ENCODE measurements around the gene TMTC1. TPM values are rescaled to one million over a fixed set of nuclear protein-coding genes. Genes with fewer than 3 reads are reported as not detected.

Gene TMTC1
- total RNA-seq, 1 experiment from 2014 or later, result 109 TPM

- ChIA-PET POLR2A (interaction anchor here (3.2 kb wide), 1 partner anchor 31 kb away, joined by 28 read pairs; no protein-coding TSS in a partner anchor), CTCF (no interaction called here)
- H3K36me3 Mint-ChIP-seq (ENCODE audit: insufficient read depth, unreplicated experiment), result peaks cover 80% of the 10 kb centered on the region
- TF ChIP-seq CTCF (IDR thresholded peaks at IDR 0.05; ENCODE audit: unreplicated experiment), result no peak
- H3K27ac Mint-ChIP-seq (ENCODE audit: low read depth, unreplicated experiment), result peak overlapping the region; percentile 99
- H3K27me3 Mint-ChIP-seq (ENCODE audit: insufficient read depth, unreplicated experiment), result no peaks in the 10 kb centered on the region
- peaks cover 62% of the 10 kb centered on the region for H3K4me1 Mint-ChIP-seq (ENCODE audit: insufficient read depth, unreplicated experiment)
- no peaks in the 10 kb centered on the region for H3K9me3 Mint-ChIP-seq (ENCODE audit: unreplicated experiment)
- intact Hi-C loops (cut with micrococcal nuclease), result no loop called here
- DNase-seq (ENCODE audit: unreplicated experiment), result no peak
- no TSS peak for BruUV-seq (replicated peaks)
- no peak overlapping the region for H3K4me3 Mint-ChIP-seq (ENCODE audit: unreplicated experiment)
Measured at GRCh38 chr12:29711381-29711780, 72.4 kb downstream of the TMTC1 start.

- Mint-ChIP-seq H3K36me3 (ENCODE audit: insufficient read depth, unreplicated experiment) (peaks cover 84% of the 10 kb centered on the region), H3K27me3 (ENCODE audit: insufficient read depth, unreplicated experiment) (no peaks in the 10 kb centered on the region), H3K4me3 (ENCODE audit: unreplicated experiment) (no peak overlapping the region), H3K4me1 (ENCODE audit: insufficient read depth, unreplicated experiment) (peaks cover 72% of the 10 kb centered on the region), H3K9me3 (ENCODE audit: unreplicated experiment) (no peaks in the 10 kb centered on the region), H3K27ac (ENCODE audit: low read depth, unreplicated experiment) (peak overlapping the region; percentile 69)
- DNase-seq (ENCODE audit: unreplicated experiment), result peak; percentile 31
- no TSS peak for BruUV-seq (replicated peaks)
- TF ChIP-seq CTCF (IDR thresholded peaks at IDR 0.05; ENCODE audit: unreplicated experiment), result no peak
- ChIA-PET POLR2A (no interaction called here), CTCF (no interaction called here)
- intact Hi-C loops (cut with micrococcal nuclease), result no loop called here
Measured at GRCh38 chr12:29710104-29710503, 73.6 kb downstream of the TMTC1 start.

- Mint-ChIP-seq H3K4me3 (ENCODE audit: unreplicated experiment) (no peak overlapping the region), H3K36me3 (ENCODE audit: insufficient read depth, unreplicated experiment) (peaks cover 83% of the 10 kb centered on the region), H3K27me3 (ENCODE audit: insufficient read depth, unreplicated experiment) (no peaks in the 10 kb centered on the region), H3K4me1 (ENCODE audit: insufficient read depth, unreplicated experiment) (peaks cover 72% of the 10 kb centered on the region), H3K9me3 (ENCODE audit: unreplicated experiment) (no peaks in the 10 kb centered on the region), H3K27ac (ENCODE audit: low read depth, unreplicated experiment) (peak overlapping the region; percentile 69)
- no TSS peak for BruUV-seq (replicated peaks)
- ChIA-PET CTCF (interaction anchor here (0.5 to 0.7 kb wide), 2 partner anchors 35 to 63 kb away, joined by 3 read pairs; no protein-coding TSS in a partner anchor), POLR2A (no interaction called here)
- DNase-seq (ENCODE audit: unreplicated experiment), result no peak
- intact Hi-C loops (cut with micrococcal nuclease), result no loop called here
- TF ChIP-seq CTCF (IDR thresholded peaks at IDR 0.05; ENCODE audit: unreplicated experiment), result no peak
Measured at GRCh38 chr12:29709496-29710040, 74.2 kb downstream of the TMTC1 start.

- peaks cover 72% of the 10 kb centered on the region for H3K4me1 Mint-ChIP-seq (ENCODE audit: insufficient read depth, unreplicated experiment)
Measured at GRCh38 chr12:29709054-29709453, 74.7 kb downstream of the TMTC1 start.

More at GRCh38 chr12:29709054-29709453, 74.7 kb downstream of the TMTC1 start:
- TF ChIP-seq CTCF (IDR thresholded peaks at IDR 0.05; ENCODE audit: unreplicated experiment), result no peak
- Mint-ChIP-seq H3K27ac (ENCODE audit: low read depth, unreplicated experiment) (peak overlapping the region; percentile 69), H3K4me3 (ENCODE audit: unreplicated experiment) (no peak overlapping the region), H3K9me3 (ENCODE audit: unreplicated experiment) (no peaks in the 10 kb centered on the region), H3K27me3 (ENCODE audit: insufficient read depth, unreplicated experiment) (no peaks in the 10 kb centered on the region), H3K36me3 (ENCODE audit: insufficient read depth, unreplicated experiment) (peaks cover 83% of the 10 kb centered on the region)
- no peak for DNase-seq (ENCODE audit: unreplicated experiment)
- BruUV-seq (replicated peaks), result no TSS peak
- ChIA-PET CTCF (interaction anchor here (0.5 to 0.7 kb wide), 2 partner anchors 35 to 63 kb away, joined by 3 read pairs; no protein-coding TSS in a partner anchor), POLR2A (no interaction called here)
- intact Hi-C loops (cut with micrococcal nuclease), result no loop called here

Measured in MCF 10A (cell line).